Stimulated activated naive CD8-positive, alpha-beta T cell treated with anti-CD3 and anti-CD28 coated beads, Interleukin-15, amount 100 ng/mL, for 72 hours (primary cell): ENCODE results near the gene CNIH1.
"Not testable (repeated sequence)": the region's sequence is repeated elsewhere in the genome, so short reads cannot be mapped to it uniquely, and the experiment has no call there.

Source experiments
- ATAC-seq: fragments of 150-1000 bp; cut with Tn5 transposase; 2 replicates; pipeline ENCODE4 v1.10.0; 2021; ENCODE audit warnings: mild to moderate bottlenecking, moderate library complexity
- DNase-seq, 2 donors: peaks; one replicate each; pipeline ENCODE4 v3.0.0; 2021 to 2022
- H3K27ac Mint-ChIP-seq, 2 donors: one replicate each; pipeline ENCODE4 v1.8.0; 2022; ENCODE audit warnings: mild to moderate bottlenecking in 2 of 2, mixed read lengths in 2 of 2, moderate library complexity in 2 of 2
- H3K27me3 Mint-ChIP-seq: one replicate; pipeline ENCODE4 v1.8.0; 2022; ENCODE audit warnings: mixed read lengths
- H3K4me1 Mint-ChIP-seq: one replicate; pipeline ENCODE4 v1.8.0; 2022; ENCODE audit warnings: mild to moderate bottlenecking, mixed read lengths
- H3K4me3 Mint-ChIP-seq, 2 donors: one replicate each; pipeline ENCODE4 v1.8.0; 2022; ENCODE audit warnings: mild to moderate bottlenecking in 2 of 2, mixed read lengths in 2 of 2, moderate library complexity in 1 of 2
- H3K9me3 Mint-ChIP-seq, 2 donors: one replicate each; pipeline ENCODE4 v1.8.0; 2022; ENCODE audit warnings: mixed read lengths in 2 of 2

CNIH1 gene

GRCh38 chr14:54424479-54424901, 16.7 kb downstream of the CNIH1 start:
- H3K4me1 Mint-ChIP-seq, result peaks cover 23% of the 10 kb centered on the region
- no peaks in the 10 kb centered on the region for H3K27me3 Mint-ChIP-seq
- no peaks in the 10 kb centered on the region for H3K9me3 Mint-ChIP-seq
- DNase-seq (no peak), ATAC-seq (no peak)
- H3K27ac Mint-ChIP-seq, result peak overlapping the region in 1 of 2 donors; percentile 81
- no peak overlapping the region for H3K4me3 Mint-ChIP-seq

GRCh38 chr14:54423991-54424390, 17.2 kb downstream of the CNIH1 start:
- DNase-seq, result no peak
- Mint-ChIP-seq H3K27me3 (no peaks in the 10 kb centered on the region), H3K9me3 (no peaks in the 10 kb centered on the region), H3K4me3 (no peak overlapping the region), H3K27ac (peak overlapping the region in 1 of 2 donors; percentile 81), H3K4me1 (peaks cover 18% of the 10 kb centered on the region)
- ATAC-seq, result no peak

GRCh38 chr14:54420478-54421142, 20.6 kb downstream of the CNIH1 start:
- ATAC-seq, result no peak
- Mint-ChIP-seq H3K9me3 (no peaks in the 10 kb centered on the region), H3K4me3 (no peak overlapping the region), H3K27ac (no peak overlapping the region), H3K27me3 (no peaks in the 10 kb centered on the region), H3K4me1 (peaks cover 17% of the 10 kb centered on the region)
- no peak for DNase-seq

GRCh38 chr14:54411371-54411770, 29.8 kb downstream of the CNIH1 start:
- no peaks in the 10 kb centered on the region for H3K27me3 Mint-ChIP-seq
- ATAC-seq (no peak), DNase-seq (no peak)
- no peak overlapping the region for H3K4me3 Mint-ChIP-seq
- no peaks in the 10 kb centered on the region for H3K9me3 Mint-ChIP-seq
- no peak overlapping the region for H3K27ac Mint-ChIP-seq
- no peaks in the 10 kb centered on the region for H3K4me1 Mint-ChIP-seq

- no peak overlapping the region for H3K27ac Mint-ChIP-seq
- ATAC-seq (no peak), DNase-seq (no peak)
- H3K27me3 Mint-ChIP-seq, result no peaks in the 10 kb centered on the region
- H3K9me3 Mint-ChIP-seq, result peaks cover 0 to 4% of the 10 kb centered on the region in 2 donors
- no peak overlapping the region for H3K4me3 Mint-ChIP-seq
- no peaks in the 10 kb centered on the region for H3K4me1 Mint-ChIP-seq
Measured at GRCh38 chr14:54410215-54410614, 31.0 kb downstream of the CNIH1 start.

GRCh38 chr14:54403401-54404005, 37.7 kb downstream of the CNIH1 start:
- DNase-seq, H3K4me3 Mint-ChIP-seq, H3K27ac Mint-ChIP-seq, ATAC-seq, H3K9me3 Mint-ChIP-seq, H3K4me1 Mint-ChIP-seq, H3K27me3 Mint-ChIP-seq: not testable (repeated sequence)

- H3K4me1 Mint-ChIP-seq, result peaks cover 29% of the 10 kb centered on the region
Measured at GRCh38 chr14:54399560-54399959, 41.6 kb downstream of the CNIH1 start.

GRCh38 chr14:54396493-54397335, 44.5 kb downstream of the CNIH1 start, which contains the start of gene CDKN3:
Gene CDKN3, plus strand, starts transcription at chr14:54397007. Its CDS starts 62 bp downstream, at chr14:54397069.
- no peaks in the 10 kb centered on the region for H3K27me3 Mint-ChIP-seq
- peak within 1 kb of the TSS; percentile 53 to 95 for H3K27ac Mint-ChIP-seq
- peak; percentile 95 for ATAC-seq
- DNase-seq, result peak; percentile 97 to 98
- H3K4me1 Mint-ChIP-seq, result peaks cover 29% of the 10 kb centered on the region
- no peaks in the 10 kb centered on the region for H3K9me3 Mint-ChIP-seq
- H3K4me3 Mint-ChIP-seq, result peak within 1 kb of the TSS; percentile 89 to 91

More at GRCh38 chr14:54399560-54399959, 41.6 kb downstream of the CNIH1 start:
- Mint-ChIP-seq H3K9me3 (no peaks in the 10 kb centered on the region), H3K4me3 (no peak overlapping the region), H3K27me3 (no peaks in the 10 kb centered on the region), H3K27ac (peak overlapping the region in 1 of 2 donors; percentile 41)
- DNase-seq (no peak), ATAC-seq (no peak)

- peak overlapping the region in 1 of 2 donors; percentile 53 for H3K27ac Mint-ChIP-seq
- DNase-seq, result no peak
- H3K9me3 Mint-ChIP-seq, result no peaks in the 10 kb centered on the region
- peaks cover 29% of the 10 kb centered on the region for H3K4me1 Mint-ChIP-seq
- peak overlapping the region; percentile 89 to 91 for H3K4me3 Mint-ChIP-seq
- ATAC-seq, result no peak
- H3K27me3 Mint-ChIP-seq, result no peaks in the 10 kb centered on the region
Measured at GRCh38 chr14:54396183-54396492, 45.0 kb downstream of the CNIH1 start.

- H3K27me3 Mint-ChIP-seq, result no peaks in the 10 kb centered on the region
- no peak overlapping the region for H3K27ac Mint-ChIP-seq
- no peak for ATAC-seq
- H3K9me3 Mint-ChIP-seq, result no peaks in the 10 kb centered on the region
- no peak for DNase-seq
- peaks cover 29% of the 10 kb centered on the region for H3K4me1 Mint-ChIP-seq
- no peak overlapping the region for H3K4me3 Mint-ChIP-seq
Measured at GRCh38 chr14:54395716-54396115, 45.5 kb downstream of the CNIH1 start.

GRCh38 chr14:54395284-54395683, 45.9 kb downstream of the CNIH1 start:
- no peak overlapping the region for H3K4me3 Mint-ChIP-seq
- no peak for ATAC-seq
- no peaks in the 10 kb centered on the region for H3K9me3 Mint-ChIP-seq

GRCh38 chr14:54394596-54394995, 46.6 kb downstream of the CNIH1 start:
- ATAC-seq (no peak), DNase-seq (no peak)
- Mint-ChIP-seq H3K4me1 (peaks cover 29% of the 10 kb centered on the region), H3K27me3 (no peaks in the 10 kb centered on the region), H3K9me3 (no peaks in the 10 kb centered on the region), H3K27ac (no peak overlapping the region), H3K4me3 (no peak overlapping the region)

More at GRCh38 chr14:54395284-54395683, 45.9 kb downstream of the CNIH1 start:
- peaks cover 29% of the 10 kb centered on the region for H3K4me1 Mint-ChIP-seq
- H3K27ac Mint-ChIP-seq, result no peak overlapping the region
- no peak for DNase-seq
- no peaks in the 10 kb centered on the region for H3K27me3 Mint-ChIP-seq

- peaks cover 11% of the 10 kb centered on the region for H3K27me3 Mint-ChIP-seq
- not testable (repeated sequence) for DNase-seq, H3K9me3 Mint-ChIP-seq, H3K4me3 Mint-ChIP-seq, ATAC-seq, H3K27ac Mint-ChIP-seq
- H3K4me1 Mint-ChIP-seq, result peaks cover 17% of the 10 kb centered on the region
Measured at GRCh38 chr14:54392986-54393884, 47.9 kb downstream of the CNIH1 start.

GRCh38 chr14:54392131-54392859, 48.9 kb downstream of the CNIH1 start:
- H3K4me3 Mint-ChIP-seq, result no peak overlapping the region
- no peak overlapping the region for H3K27ac Mint-ChIP-seq
- H3K9me3 Mint-ChIP-seq, result no peaks in the 10 kb centered on the region
- H3K27me3 Mint-ChIP-seq, result peaks cover 18% of the 10 kb centered on the region
- no peak for DNase-seq
- ATAC-seq, result no peak
- peaks cover 8% of the 10 kb centered on the region for H3K4me1 Mint-ChIP-seq
